Osteocyte (in vitro differentiated cells): ENCODE results near the gene UROD. TPM values are rescaled to one million over a fixed set of nuclear protein-coding genes. Genes with fewer than 3 reads are reported as not detected.
A peak's percentile ranks its signal among the peaks of the same experiment; 100 is the strongest.

Experiments
- DNase-seq: peaks from one replicate; pipeline ENCODE4 v3.0.0; 2021; ENCODE audit warnings: mixed read lengths; ENCODE audit not compliant: unreplicated experiment; ENCODE audit errors: extremely low spot score
- H3K27ac Mint-ChIP-seq: one replicate; pipeline ENCODE4 v1.8.0; 2021; ENCODE audit warnings: mild to moderate bottlenecking, mixed read lengths; ENCODE audit not compliant: unreplicated experiment
- H3K27me3 Mint-ChIP-seq: one replicate; pipeline ENCODE4 v1.8.0; 2021; ENCODE audit warnings: mixed read lengths; ENCODE audit not compliant: unreplicated experiment
- H3K36me3 Mint-ChIP-seq: one replicate; pipeline ENCODE4 v1.8.0; 2021; ENCODE audit warnings: mixed read lengths; ENCODE audit not compliant: unreplicated experiment
- H3K4me1 Mint-ChIP-seq: one replicate; pipeline ENCODE4 v1.8.0; 2021; ENCODE audit warnings: mixed read lengths; ENCODE audit not compliant: unreplicated experiment
- H3K4me3 Mint-ChIP-seq: one replicate; pipeline ENCODE4 v1.8.0; 2021; ENCODE audit warnings: mild to moderate bottlenecking, moderate library complexity, mixed read lengths; ENCODE audit not compliant: unreplicated experiment
- H3K9me3 Mint-ChIP-seq: one replicate; pipeline ENCODE4 v1.8.0; 2021; ENCODE audit warnings: mixed read lengths; ENCODE audit not compliant: unreplicated experiment
- CTCF ChIP-seq: fragments of 200-600 bp; sonication (generic); IDR thresholded peaks from 2 replicates; pipeline ENCODE4 v1.5.0; 2021; ENCODE audit warnings: antibody characterized with exemption, mild to moderate bottlenecking, moderate library complexity
- total RNA-seq: library from RNA; stranded (reverse); gene quantifications from 2 replicates; pipeline ENCODE4 v1.2.1, GENCODE V29; 2021

UROD gene
- total RNA-seq, 1 donor from 2014 or later, result 131 TPM

GRCh38 chr1:45012639-45013278, 705 bp downstream of the UROD start:
- Mint-ChIP-seq H3K4me3 (peak overlapping the region; percentile 88), H3K9me3 (no peaks in the 10 kb centered on the region), H3K36me3 (peaks cover 16% of the 10 kb centered on the region), H3K27me3 (no peaks in the 10 kb centered on the region), H3K27ac (peak overlapping the region; percentile 96), H3K4me1 (peaks cover 38% of the 10 kb centered on the region)
- DNase-seq, result peak; percentile 86
- no peak for TF ChIP-seq CTCF

- H3K4me1 Mint-ChIP-seq, result peaks cover 38% of the 10 kb centered on the region
- no peaks in the 10 kb centered on the region for H3K9me3 Mint-ChIP-seq
- no peaks in the 10 kb centered on the region for H3K27me3 Mint-ChIP-seq
- no peak for TF ChIP-seq CTCF
- H3K36me3 Mint-ChIP-seq, result peaks cover 13% of the 10 kb centered on the region
- peak overlapping the region; percentile 88 for H3K4me3 Mint-ChIP-seq
- peak overlapping the region; percentile 71 for H3K27ac Mint-ChIP-seq
- DNase-seq, result peak; percentile 53
Measured at GRCh38 chr1:45013551-45014209, 1.6 kb downstream of the UROD start.

- H3K27me3 Mint-ChIP-seq, result no peaks in the 10 kb centered on the region
- peak; percentile 91 for TF ChIP-seq CTCF
- DNase-seq, result peak; percentile 93
- H3K4me3 Mint-ChIP-seq, result peak overlapping the region; percentile 60
- H3K36me3 Mint-ChIP-seq, result peaks cover 9% of the 10 kb centered on the region
- no peaks in the 10 kb centered on the region for H3K9me3 Mint-ChIP-seq
- peaks cover 38% of the 10 kb centered on the region for H3K4me1 Mint-ChIP-seq
- peak overlapping the region; percentile 71 for H3K27ac Mint-ChIP-seq
Measured at GRCh38 chr1:45014321-45015028, 2.4 kb downstream of the UROD start.

GRCh38 chr1:45015683-45016082, 3.6 kb downstream of the UROD start:
- peak; percentile 2 for DNase-seq
- TF ChIP-seq CTCF, result no peak
- peaks cover 30% of the 10 kb centered on the region for H3K4me1 Mint-ChIP-seq
- no peaks in the 10 kb centered on the region for H3K9me3 Mint-ChIP-seq
- no peak overlapping the region for H3K4me3 Mint-ChIP-seq
- no peaks in the 10 kb centered on the region for H3K27me3 Mint-ChIP-seq
- no peak overlapping the region for H3K27ac Mint-ChIP-seq
- peaks cover 9% of the 10 kb centered on the region for H3K36me3 Mint-ChIP-seq
